Mesothelial cell of epicardium (in vitro differentiated cells): Measurements from ENCODE around the gene PML. TPM values are rescaled to one million over a fixed set of nuclear protein-coding genes. Genes with fewer than 3 reads are reported as not detected.
"Not testable (repeated sequence)": the region's sequence is repeated elsewhere in the genome, so short reads cannot be mapped to it uniquely, and the experiment has no call there.

Source experiments
- DNase-seq, 2 experiments: peaks; one replicate each; pipeline ENCODE4 v3.0.0; 2021; ENCODE audit warnings: low spot score in 2 of 2; ENCODE audit not compliant: unreplicated experiment in 2 of 2
- H3K27ac Mint-ChIP-seq: 2 replicates; pipeline ENCODE4 v1.8.0; 2021; ENCODE audit warnings: mixed read lengths
- H3K27me3 Mint-ChIP-seq: 2 replicates; pipeline ENCODE4 v1.8.0; 2021; ENCODE audit warnings: low read depth, mixed read lengths
- H3K36me3 Mint-ChIP-seq: 2 replicates; pipeline ENCODE4 v1.8.0; 2021; ENCODE audit warnings: mixed read lengths
- H3K4me1 Mint-ChIP-seq: 2 replicates; pipeline ENCODE4 v1.8.0; 2021; ENCODE audit warnings: mixed read lengths
- H3K4me3 Mint-ChIP-seq: 2 replicates; pipeline ENCODE4 v1.8.0; 2021; ENCODE audit warnings: mild to moderate bottlenecking, moderate library complexity, mixed read lengths
- H3K9me3 Mint-ChIP-seq: 2 replicates; pipeline ENCODE4 v1.8.0; 2021; ENCODE audit warnings: mixed read lengths
- total RNA-seq: library from RNA; stranded (reverse); gene quantifications from 3 replicates; pipeline ENCODE4 v1.2.1, GENCODE V29; 2021
- TF ChIP-seq, protein P1 (sequence below): fragments of 200-600 bp; sonication (generic); IDR thresholded peaks from one replicate; pipeline ENCODE4 v1.5.0; 2021; ENCODE audit warnings: antibody characterized with exemption; ENCODE audit not compliant: unreplicated experiment

The PML gene
- total RNA-seq, 1 donor from 2014 or later, result 43.6 TPM

DNA sequence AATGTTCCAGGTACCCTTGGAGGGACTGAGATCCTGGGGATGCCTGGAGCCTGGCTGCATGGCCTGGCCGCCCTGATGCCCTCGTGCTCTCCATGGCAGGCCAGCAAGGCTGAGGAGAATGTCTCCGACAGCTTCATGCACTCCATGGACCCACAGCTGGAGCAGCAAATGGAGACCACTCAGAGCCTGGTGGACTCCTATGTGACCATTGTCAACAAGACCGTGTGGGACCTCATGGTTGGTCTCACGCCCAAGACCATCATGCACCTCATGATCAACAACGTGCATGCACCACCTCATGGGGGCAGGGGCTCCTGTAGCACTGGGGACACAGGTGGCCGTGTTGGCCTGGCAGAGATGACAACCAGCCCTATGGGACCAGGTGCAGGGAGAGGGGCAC, 68.2 kb downstream of the PML start:
- H3K4me1 Mint-ChIP-seq, result no peaks in the 10 kb centered on the region
- H3K27me3 Mint-ChIP-seq, result peaks cover 22% of the 10 kb centered on the region
- no peak overlapping the region for H3K27ac Mint-ChIP-seq
- H3K9me3 Mint-ChIP-seq, result no peaks in the 10 kb centered on the region
- TF ChIP-seq, protein P1, sequence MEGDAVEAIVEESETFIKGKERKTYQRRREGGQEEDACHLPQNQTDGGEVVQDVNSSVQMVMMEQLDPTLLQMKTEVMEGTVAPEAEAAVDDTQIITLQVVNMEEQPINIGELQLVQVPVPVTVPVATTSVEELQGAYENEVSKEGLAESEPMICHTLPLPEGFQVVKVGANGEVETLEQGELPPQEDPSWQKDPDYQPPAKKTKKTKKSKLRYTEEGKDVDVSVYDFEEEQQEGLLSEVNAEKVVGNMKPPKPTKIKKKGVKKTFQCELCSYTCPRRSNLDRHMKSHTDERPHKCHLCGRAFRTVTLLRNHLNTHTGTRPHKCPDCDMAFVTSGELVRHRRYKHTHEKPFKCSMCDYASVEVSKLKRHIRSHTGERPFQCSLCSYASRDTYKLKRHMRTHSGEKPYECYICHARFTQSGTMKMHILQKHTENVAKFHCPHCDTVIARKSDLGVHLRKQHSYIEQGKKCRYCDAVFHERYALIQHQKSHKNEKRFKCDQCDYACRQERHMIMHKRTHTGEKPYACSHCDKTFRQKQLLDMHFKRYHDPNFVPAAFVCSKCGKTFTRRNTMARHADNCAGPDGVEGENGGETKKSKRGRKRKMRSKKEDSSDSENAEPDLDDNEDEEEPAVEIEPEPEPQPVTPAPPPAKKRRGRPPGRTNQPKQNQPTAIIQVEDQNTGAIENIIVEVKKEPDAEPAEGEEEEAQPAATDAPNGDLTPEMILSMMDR, result no peak
- no peak overlapping the region for H3K4me3 Mint-ChIP-seq
- DNase-seq, result peak in 1 of 2 experiments; percentile 24
- no peaks in the 10 kb centered on the region for H3K36me3 Mint-ChIP-seq

DNA sequence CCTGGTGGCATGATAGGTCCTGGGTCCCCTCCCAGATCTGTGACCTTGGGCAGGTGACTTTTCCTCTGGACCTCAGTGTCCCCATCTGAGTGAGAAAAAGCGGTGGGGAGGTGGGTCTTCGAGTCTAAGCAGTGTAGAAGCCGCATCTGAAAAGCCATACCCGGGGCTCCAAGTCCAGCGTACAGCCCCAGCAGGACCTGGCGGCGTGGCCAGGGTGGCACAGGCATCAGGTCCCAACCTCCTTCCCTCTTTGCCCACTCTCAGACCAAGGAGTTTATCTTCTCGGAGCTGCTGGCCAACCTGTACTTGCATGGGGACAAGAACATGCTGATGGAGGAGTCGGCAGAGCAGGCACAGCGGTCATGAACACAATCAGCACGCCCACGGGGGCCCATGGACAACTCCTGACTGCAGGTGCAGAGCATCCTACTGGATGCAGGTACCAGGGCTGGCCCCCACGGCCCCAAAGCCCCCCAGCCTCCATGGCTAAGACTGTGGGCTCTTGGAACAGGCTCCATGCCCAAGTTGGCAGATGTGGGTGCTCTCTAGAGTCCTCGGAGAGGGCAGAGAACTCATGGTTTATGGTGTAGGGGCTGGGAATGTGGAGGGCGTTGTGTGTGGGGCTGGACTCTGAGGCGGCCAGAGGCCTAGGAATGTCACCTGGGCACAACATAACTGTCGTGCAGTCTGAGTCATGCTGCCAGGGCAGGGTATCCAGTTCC, 69.1 kb downstream of the PML start:
- peak in 1 of 2 experiments; percentile 21 for DNase-seq

DNA sequence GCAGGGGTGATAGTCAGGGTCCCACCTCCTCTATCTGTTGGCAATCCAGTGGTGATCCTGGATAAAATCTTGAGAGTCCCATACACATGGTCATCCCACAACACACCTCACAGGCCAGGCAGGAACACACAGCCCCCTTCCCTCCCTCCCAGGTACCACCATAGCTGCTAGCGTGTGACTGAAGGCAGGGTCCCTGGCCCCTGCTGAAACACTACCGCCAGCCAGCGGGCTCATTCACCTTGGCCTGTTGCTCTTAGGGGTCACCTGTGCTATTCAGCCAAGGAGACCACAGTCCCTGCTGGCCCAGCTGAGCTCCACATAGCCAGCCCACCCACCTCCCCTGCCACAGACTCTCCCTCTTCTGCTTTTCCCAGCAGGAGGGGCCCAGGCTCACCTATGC, 69.7 kb downstream of the PML start:
- H3K27ac Mint-ChIP-seq, H3K4me1 Mint-ChIP-seq, H3K4me3 Mint-ChIP-seq, H3K9me3 Mint-ChIP-seq, H3K36me3 Mint-ChIP-seq: not testable (repeated sequence)
- DNase-seq, result peak in 1 of 2 experiments; percentile 29
- H3K27me3 Mint-ChIP-seq, result peaks cover 13% of the 10 kb centered on the region

More for the DNA sequence above, 69.1 kb downstream of the PML start:
- H3K9me3 Mint-ChIP-seq, H3K4me1 Mint-ChIP-seq, H3K27ac Mint-ChIP-seq, H3K36me3 Mint-ChIP-seq, H3K4me3 Mint-ChIP-seq: not testable (repeated sequence)
- H3K27me3 Mint-ChIP-seq, result peaks cover 13% of the 10 kb centered on the region

DNA sequence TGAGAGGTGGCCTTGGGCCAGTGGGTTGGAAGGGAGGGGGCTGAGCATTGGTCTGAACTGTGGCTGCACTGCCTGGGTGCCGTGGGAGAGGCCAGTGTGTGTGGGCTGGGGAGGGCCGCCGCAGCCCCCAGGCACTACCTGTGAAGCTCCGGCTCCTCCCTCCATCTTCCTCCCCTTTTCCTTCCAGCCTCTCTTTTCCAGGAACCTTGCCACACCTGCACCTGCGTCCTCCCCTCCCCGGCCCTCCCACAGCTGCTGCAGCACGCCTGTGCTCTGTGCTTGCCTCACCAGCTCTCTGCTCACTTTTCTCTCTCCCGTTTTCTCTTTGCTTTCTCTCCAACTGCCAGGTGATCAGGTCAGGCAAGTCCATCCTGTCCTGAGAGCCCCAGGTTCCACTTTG, 70.3 kb downstream of the PML start:
- H3K4me1 Mint-ChIP-seq, H3K27me3 Mint-ChIP-seq, H3K4me3 Mint-ChIP-seq, H3K9me3 Mint-ChIP-seq, H3K27ac Mint-ChIP-seq, H3K36me3 Mint-ChIP-seq: not testable (repeated sequence)
- DNase-seq, result peak in 1 of 2 experiments; percentile 35

DNA sequence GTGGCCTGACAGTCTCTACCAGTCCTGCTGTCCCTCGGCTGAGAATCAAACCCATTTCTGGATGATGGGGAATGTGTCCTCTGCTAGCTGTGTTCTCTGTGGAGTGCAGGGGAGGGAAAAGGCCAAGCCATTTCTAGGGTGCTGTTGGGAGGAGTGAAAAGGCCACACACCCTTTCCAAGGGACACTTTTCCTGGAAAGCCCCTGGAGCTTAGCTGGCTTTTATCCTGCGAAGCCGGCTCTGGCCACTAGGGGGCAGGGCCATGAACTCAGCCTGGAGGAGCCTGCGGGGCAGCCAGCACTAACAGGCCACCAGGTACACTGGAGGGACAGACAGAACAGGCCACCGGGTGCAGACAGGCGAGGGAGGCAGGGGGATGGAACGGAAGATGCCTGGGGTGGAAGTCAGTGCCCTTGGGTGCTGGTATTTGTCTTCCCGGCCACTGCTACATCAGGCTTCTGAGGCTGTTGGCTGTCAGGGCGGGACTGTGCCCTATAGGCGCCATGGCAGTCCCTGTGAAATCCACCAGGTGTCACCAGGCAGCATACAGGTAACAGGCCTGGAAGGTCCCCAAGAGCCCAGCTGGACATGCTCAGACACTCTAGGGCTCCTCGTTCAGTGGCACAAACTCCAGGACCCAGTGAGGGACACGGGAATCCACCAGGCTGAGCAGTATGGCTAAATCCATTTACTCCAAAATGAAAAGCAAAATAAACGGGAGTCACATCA, 71.3 kb downstream of the PML start:
- not testable (repeated sequence) for H3K36me3 Mint-ChIP-seq, H3K27ac Mint-ChIP-seq, H3K27me3 Mint-ChIP-seq, H3K4me1 Mint-ChIP-seq, H3K4me3 Mint-ChIP-seq, H3K9me3 Mint-ChIP-seq
- TF ChIP-seq, protein P1, result peak; percentile 77
- peak in 1 of 2 experiments; percentile 82 for DNase-seq

DNA sequence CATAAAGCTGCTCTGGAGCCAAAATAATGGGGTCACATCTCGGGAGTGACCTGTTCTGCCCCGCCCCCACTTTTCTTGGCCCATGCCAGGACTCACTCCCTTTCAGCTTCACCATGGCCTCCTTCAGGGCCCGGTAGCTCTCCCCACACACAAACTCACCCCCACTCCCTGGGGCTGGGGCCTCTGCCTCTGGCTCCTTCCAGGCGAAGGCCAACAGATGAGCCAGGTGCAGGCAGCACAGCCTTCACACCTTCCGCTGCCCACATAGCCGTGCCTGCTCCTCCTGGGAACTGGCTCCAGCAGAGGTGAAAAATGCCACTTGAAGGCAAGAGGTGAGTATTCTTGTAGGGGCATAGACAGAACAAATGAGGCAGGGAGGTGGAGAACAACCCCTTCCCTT, 77.1 kb downstream of the PML start:
- not testable (repeated sequence) for H3K27ac Mint-ChIP-seq, H3K4me1 Mint-ChIP-seq, H3K9me3 Mint-ChIP-seq, H3K27me3 Mint-ChIP-seq, H3K4me3 Mint-ChIP-seq, H3K36me3 Mint-ChIP-seq
- DNase-seq, result peak in 1 of 2 experiments; percentile 33

DNA sequence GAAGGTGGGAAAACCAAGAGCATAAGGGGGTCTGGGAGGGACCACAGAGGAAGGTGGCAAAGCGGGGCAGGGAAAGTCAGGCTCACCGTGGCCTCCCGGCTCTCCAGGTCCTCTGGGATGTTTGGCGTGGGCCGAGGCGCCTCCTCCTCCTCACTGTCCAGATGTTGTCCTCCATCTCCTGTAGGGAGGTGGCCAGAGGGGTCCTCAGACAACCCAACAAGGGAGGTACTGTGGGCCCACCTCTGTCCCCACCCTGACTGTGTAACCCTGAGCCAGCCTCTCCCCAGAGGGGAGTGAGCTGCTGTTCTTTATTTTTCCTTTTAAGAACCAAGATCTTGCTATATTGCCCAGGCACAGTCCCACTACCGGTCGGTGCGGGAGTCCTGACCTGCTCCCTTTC, 77.6 kb downstream of the PML start:
- H3K4me3 Mint-ChIP-seq, H3K4me1 Mint-ChIP-seq, H3K27ac Mint-ChIP-seq, H3K9me3 Mint-ChIP-seq, H3K36me3 Mint-ChIP-seq, H3K27me3 Mint-ChIP-seq: not testable (repeated sequence)
- peak in 1 of 2 experiments; percentile 22 for DNase-seq

DNA sequence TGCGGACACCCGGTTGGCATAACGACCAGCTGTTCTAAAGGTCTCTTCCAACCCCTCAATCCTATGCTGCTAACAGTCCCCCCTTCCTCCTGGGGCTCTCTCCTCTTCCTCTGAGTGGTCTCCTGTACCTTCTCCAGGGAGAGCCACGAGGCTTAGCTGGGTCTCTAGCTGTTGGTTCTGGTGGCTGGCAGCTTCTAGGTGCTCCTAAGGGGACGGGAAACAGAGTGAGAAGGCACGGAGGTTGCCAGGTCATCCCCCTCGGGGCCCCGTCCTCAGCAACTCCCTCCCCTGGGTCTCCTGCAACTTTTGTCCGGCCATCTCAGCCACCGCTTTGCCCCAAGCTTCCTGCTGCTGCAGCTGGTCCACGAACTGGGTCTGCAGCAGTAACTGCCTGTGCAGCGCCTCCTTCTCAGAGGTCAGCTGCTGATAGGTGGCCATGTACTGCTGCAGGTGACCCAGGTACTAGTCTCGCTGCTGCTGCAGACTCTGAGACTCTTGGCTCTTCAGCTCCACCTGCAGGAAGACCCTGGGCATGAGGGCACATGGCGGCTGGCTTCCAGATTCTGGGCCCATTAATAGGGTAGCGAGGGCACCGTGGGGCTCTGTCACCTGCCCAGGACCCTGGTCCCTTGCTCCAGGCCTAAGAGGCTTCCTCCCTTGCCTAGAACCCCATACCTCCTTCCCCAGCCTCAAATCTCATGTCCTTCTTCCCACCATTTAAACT, 78.3 kb downstream of the PML start:
- peak in 1 of 2 experiments; percentile 49 for DNase-seq
- not testable (repeated sequence) for H3K4me3 Mint-ChIP-seq, H3K36me3 Mint-ChIP-seq, H3K27ac Mint-ChIP-seq, H3K9me3 Mint-ChIP-seq, H3K27me3 Mint-ChIP-seq, H3K4me1 Mint-ChIP-seq

DNA sequence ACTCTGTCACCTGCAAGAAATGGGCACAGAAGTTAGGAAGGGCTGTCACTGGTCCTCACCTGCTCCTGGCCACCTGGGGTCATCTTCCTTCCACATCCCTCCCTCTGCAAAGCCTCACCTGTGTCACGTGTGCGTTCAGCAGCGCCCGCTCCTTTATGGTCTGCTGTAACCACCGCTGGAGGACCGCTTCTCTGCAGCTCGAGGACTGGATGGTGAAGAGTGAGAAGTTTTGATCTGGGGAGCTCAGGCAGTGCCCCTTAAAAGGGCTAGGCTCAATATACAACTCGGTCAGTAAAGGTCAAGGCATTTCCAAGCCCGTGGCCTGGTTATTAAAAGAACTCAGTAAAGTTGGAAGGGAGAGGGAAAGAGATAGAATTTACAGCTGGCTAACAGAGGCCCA, 81.3 kb downstream of the PML start:
- peak in 1 of 2 experiments; percentile 26 for DNase-seq
- not testable (repeated sequence) for H3K27me3 Mint-ChIP-seq, H3K27ac Mint-ChIP-seq, H3K4me1 Mint-ChIP-seq, H3K36me3 Mint-ChIP-seq, H3K9me3 Mint-ChIP-seq, H3K4me3 Mint-ChIP-seq

DNA sequence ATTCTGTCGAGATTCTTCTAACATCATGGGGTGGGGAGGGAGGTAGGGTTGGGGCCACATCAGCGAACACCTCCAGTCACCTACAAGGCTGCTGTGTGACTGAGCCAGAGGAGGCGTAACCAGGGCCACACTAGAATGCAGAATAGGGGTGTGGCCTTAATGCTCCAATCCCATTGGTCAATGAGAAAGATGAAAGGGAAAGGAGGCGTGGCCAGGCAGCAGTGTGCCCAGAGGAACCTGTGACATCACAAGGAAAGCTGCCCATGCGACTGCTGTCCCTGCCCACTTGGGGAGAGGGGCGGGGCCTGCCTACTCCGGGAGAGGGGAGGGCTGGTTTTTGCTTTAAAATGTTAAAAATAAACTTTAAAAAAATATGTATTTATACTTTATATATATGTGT, 87.9 kb downstream of the PML start, which contains the start of gene GOLGA6A:
Gene GOLGA6A, minus strand, starts transcription at position 101 of the 400 bp plus-strand sequence. Its CDS starts 41 bp downstream, at position 60.
- not testable (repeated sequence) for H3K4me1 Mint-ChIP-seq, H3K27me3 Mint-ChIP-seq, H3K4me3 Mint-ChIP-seq, H3K9me3 Mint-ChIP-seq, DNase-seq, H3K27ac Mint-ChIP-seq, H3K36me3 Mint-ChIP-seq

DNA sequence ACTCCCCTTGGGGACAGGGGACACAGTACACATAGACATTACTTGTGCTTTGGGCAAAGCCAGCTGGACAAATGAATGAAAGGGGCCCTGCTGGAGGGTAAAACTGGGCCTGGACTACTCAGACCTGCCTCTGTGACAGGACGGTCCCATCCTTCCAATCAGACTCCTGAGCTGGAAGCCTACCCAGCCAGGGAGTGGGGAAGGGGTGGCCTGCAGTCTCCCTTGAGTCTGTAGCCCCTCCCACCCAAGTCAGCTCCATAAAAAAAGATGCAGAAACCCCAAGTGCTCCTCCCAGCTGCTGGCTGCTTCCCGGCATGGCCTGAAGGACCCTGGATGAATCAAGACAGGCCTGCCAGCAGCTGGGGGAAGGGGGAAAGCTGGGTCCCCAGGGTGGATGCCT, 100.1 kb downstream of the PML start:
- H3K27ac Mint-ChIP-seq, DNase-seq, H3K36me3 Mint-ChIP-seq, H3K9me3 Mint-ChIP-seq, H3K27me3 Mint-ChIP-seq, H3K4me1 Mint-ChIP-seq, H3K4me3 Mint-ChIP-seq: not testable (repeated sequence)

DNA sequence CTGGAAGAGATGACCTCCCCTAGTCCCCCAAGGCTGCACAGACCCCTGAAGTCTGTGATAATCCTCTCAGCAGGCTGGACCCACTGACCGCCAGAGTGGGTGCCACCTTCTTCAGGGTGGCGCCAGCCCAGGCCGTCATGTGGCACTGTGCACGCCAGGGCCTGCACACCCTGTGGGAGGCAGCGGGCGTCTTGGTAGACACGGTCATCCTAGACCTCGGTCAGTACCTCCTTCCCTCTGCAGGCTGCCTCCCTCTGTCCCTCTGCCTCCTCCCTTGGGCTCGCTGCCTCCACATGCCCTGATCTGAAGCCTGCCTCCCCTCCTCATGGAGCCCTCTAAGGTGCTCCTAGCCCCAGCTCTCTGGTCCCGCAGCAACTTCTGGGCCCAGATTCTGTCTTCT, 101.1 kb downstream of the PML start:
- not testable (repeated sequence) for H3K27ac Mint-ChIP-seq, H3K36me3 Mint-ChIP-seq, H3K9me3 Mint-ChIP-seq, H3K27me3 Mint-ChIP-seq, DNase-seq, H3K4me3 Mint-ChIP-seq, H3K4me1 Mint-ChIP-seq
